ENCODE measurements around the gene CR1L. TPM values are rescaled to one million over a fixed set of nuclear protein-coding genes. Genes with fewer than 3 reads are reported as not detected.
"Not testable (repeated sequence)": the region's sequence is repeated elsewhere in the genome, so short reads cannot be mapped to it uniquely, and the experiment has no call there.

The CR1L gene
- polyA plus RNA-seq, 1 donor = 0.45 TPM

DNA sequence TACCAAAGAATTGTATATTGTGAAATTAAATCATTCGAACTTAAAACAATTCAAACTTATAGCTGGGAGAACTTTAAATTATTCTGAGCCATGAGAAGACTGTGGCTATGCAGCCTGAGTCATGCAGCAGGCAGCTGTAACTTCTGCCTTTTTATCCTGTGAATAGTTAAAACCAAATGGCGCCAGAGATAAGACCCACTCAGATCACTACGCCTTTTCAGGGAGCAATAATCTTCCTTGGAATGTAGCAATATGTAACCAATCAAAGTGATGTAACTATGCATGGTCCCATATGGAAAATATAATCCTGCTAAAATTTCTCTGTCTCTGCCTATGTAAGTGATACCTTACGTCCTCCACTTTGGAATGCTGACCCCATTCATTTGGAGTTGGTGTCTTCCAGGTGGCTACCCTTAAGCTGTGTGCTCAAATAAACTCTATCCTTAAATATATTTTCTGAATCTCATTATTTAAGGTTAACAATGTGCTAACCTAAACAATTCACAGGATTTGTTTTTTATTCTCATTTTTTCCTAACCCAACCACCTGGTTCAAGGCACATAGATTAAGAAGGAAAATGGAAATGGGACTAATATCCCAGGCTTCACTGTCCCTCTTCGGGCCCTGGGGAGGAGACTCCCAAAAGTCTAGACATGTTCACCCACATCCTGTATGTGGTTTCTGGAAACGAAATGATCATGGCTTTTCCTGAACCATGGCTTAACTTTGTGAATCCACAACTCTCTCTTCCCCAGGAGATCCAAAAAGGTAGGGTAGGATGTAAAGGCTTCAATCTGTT is 35.9 kb downstream of the CR1L start:
- H3K9me3 ChIP-seq (ENCODE audit: control insufficient read depth, low read depth, low read length); H3K4me1 ChIP-seq (ENCODE audit: control insufficient read depth, insufficient read depth, low read length); H3K27me3 ChIP-seq (ENCODE audit: control insufficient read depth, insufficient read depth, low read length); H3K4me3 ChIP-seq (ENCODE audit: low read length); H3K36me3 ChIP-seq (ENCODE audit: control insufficient read depth, insufficient read depth, low read length); H3K27ac ChIP-seq (ENCODE audit: low read length); DNase-seq: not testable (repeated sequence)
- WGBS (ENCODE audit: insufficient coverage, low lambda C conversion rate) = 100% methylated on average over 1 of the region's 6 CpGs

DNA sequence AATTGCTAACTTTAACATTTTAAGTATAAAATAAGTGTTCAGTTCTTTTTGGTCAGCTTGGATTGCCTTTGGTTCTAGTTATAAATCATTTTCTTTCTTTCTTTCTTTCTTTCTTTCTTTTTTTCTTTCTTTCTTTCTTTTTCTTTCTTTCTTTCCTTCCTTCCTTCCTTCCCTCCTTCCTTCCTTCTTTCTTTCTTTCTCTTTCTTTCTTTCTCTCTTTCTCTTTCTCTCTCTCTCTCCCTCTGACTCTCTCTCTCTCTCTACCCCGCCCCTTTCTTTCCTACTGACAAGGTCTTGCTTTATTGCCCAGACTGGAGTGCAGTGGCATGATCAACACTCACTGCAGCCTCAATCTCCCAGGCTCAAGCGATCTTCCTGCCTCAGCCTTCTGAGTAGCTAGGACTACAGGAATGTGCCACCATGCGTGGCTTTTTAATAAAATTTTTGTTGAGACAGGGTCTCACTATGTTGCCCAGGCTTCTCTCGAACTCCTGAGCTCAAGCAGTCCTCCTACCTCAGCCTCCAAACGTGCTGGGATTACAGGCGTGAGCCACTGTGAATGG is 38.0 kb downstream of the CR1L start:
- not testable (repeated sequence) for H3K4me1 ChIP-seq (ENCODE audit: control insufficient read depth, insufficient read depth, low read length); H3K27ac ChIP-seq (ENCODE audit: low read length); H3K4me3 ChIP-seq (ENCODE audit: low read length); DNase-seq; H3K36me3 ChIP-seq (ENCODE audit: control insufficient read depth, insufficient read depth, low read length); H3K9me3 ChIP-seq (ENCODE audit: control insufficient read depth, low read depth, low read length); H3K27me3 ChIP-seq (ENCODE audit: control insufficient read depth, insufficient read depth, low read length)
- WGBS (ENCODE audit: insufficient coverage, low lambda C conversion rate) = no CpG with 5 or more reads among the region's 6 CpGs

DNA sequence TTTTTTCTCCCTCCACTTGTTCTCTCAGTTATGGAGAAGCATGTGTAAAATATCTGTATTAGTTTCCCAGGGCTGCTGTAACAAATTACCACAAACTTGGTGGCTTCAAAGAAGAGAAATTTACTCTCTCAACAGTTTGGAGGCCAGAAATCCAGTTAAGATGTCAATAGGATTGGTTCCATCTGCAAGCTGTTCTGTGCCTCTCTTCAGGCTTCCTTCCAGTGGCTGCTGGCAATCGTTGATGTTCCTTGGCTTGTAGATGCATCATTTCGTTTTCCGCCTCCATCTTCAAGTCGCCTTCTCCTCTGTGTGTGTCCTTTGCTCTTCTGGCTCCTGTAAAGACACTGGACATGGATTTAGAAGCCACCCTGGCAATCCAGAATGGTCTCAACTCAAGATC is 45.6 kb downstream of the CR1L start:
- not testable (repeated sequence) for H3K27ac ChIP-seq (ENCODE audit: low read length); H3K4me3 ChIP-seq (ENCODE audit: low read length); H3K36me3 ChIP-seq (ENCODE audit: control insufficient read depth, insufficient read depth, low read length); H3K4me1 ChIP-seq (ENCODE audit: control insufficient read depth, insufficient read depth, low read length); H3K9me3 ChIP-seq (ENCODE audit: control insufficient read depth, low read depth, low read length); DNase-seq; H3K27me3 ChIP-seq (ENCODE audit: control insufficient read depth, insufficient read depth, low read length)
- WGBS (ENCODE audit: insufficient coverage, low lambda C conversion rate) = 100% methylated on average over 1 of the region's 4 CpGs

DNA sequence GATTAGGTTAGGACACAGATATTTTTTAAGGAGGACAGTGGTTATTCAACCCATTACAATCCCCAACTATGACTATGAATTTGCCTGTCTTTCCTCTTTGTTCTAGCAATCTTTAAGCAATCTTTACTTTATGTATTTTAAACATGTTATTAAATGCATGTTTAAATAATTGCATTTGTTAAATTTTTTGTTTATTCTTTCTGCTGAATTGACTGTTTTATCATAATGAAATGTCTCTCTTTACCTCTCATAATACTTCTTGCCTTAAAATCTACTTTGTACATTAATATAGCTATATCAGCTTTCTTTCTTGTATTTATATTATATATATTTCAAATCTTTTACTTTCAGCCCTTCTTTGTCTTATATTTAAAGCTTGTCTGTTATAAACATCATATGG is 46.1 kb downstream of the CR1L start:
- no peaks in the 10 kb centered on the region for H3K27me3 ChIP-seq (ENCODE audit: control insufficient read depth, insufficient read depth, low read length)
- no peak for DNase-seq
- H3K36me3 ChIP-seq (ENCODE audit: control insufficient read depth, insufficient read depth, low read length) = no peaks in the 10 kb centered on the region
- H3K9me3 ChIP-seq (ENCODE audit: control insufficient read depth, low read depth, low read length) = no peaks in the 10 kb centered on the region
- H3K4me3 ChIP-seq (ENCODE audit: low read length) = no peak overlapping the region
- no peaks in the 10 kb centered on the region for H3K4me1 ChIP-seq (ENCODE audit: control insufficient read depth, insufficient read depth, low read length)
- H3K27ac ChIP-seq (ENCODE audit: low read length) = no peak overlapping the region

GRCh38 chr1:207691841-207692240 is 46.9 kb downstream of the CR1L start:
- Histone ChIP-seq H3K27ac (ENCODE audit: low read length) (no peak overlapping the region), H3K4me1 (ENCODE audit: control insufficient read depth, insufficient read depth, low read length) (no peaks in the 10 kb centered on the region), H3K27me3 (ENCODE audit: control insufficient read depth, insufficient read depth, low read length) (no peaks in the 10 kb centered on the region), H3K9me3 (ENCODE audit: control insufficient read depth, low read depth, low read length) (no peaks in the 10 kb centered on the region), H3K4me3 (ENCODE audit: low read length) (no peak overlapping the region), H3K36me3 (ENCODE audit: control insufficient read depth, insufficient read depth, low read length) (no peaks in the 10 kb centered on the region)
- DNase-seq = no peak
- WGBS (ENCODE audit: insufficient coverage, low lambda C conversion rate) = 65% methylated on average over 4 of the region's 11 CpGs

DNA sequence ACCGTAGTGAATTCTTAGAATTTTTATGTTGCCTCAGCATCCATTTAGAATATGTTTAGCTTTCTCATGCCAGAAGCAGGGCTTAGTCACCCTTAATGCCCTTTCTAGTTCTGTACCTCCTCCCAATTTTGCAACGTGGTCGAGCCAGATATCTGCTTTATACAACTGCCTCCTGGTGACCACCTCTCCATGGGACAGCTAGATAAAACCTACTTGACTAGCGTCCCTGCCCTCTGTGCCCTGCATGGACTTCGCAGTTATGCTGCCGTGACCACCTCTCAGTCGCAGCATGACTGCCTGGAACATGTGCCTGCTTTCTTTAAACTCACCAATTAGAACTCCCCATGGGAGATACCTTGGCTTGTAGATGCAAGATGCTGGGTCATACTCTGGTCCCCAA is 47.4 kb downstream of the CR1L start:
- not testable (repeated sequence) for H3K4me1 ChIP-seq (ENCODE audit: control insufficient read depth, insufficient read depth, low read length); DNase-seq; H3K36me3 ChIP-seq (ENCODE audit: control insufficient read depth, insufficient read depth, low read length); H3K27ac ChIP-seq (ENCODE audit: low read length); H3K27me3 ChIP-seq (ENCODE audit: control insufficient read depth, insufficient read depth, low read length); H3K9me3 ChIP-seq (ENCODE audit: control insufficient read depth, low read depth, low read length); H3K4me3 ChIP-seq (ENCODE audit: low read length)
- no CpG with 5 or more reads among the region's 7 CpGs for WGBS (ENCODE audit: insufficient coverage, low lambda C conversion rate)

GRCh38 chr1:207695891-207696290 is 51.0 kb downstream of the CR1L start:
- no peaks in the 10 kb centered on the region for H3K9me3 ChIP-seq (ENCODE audit: control insufficient read depth, low read depth, low read length)
- no peaks in the 10 kb centered on the region for H3K36me3 ChIP-seq (ENCODE audit: control insufficient read depth, insufficient read depth, low read length)
- no CpG with 5 or more reads among the region's 2 CpGs for WGBS (ENCODE audit: insufficient coverage, low lambda C conversion rate)
- no peak overlapping the region for H3K27ac ChIP-seq (ENCODE audit: low read length)
- H3K4me1 ChIP-seq (ENCODE audit: control insufficient read depth, insufficient read depth, low read length) = no peaks in the 10 kb centered on the region
- H3K27me3 ChIP-seq (ENCODE audit: control insufficient read depth, insufficient read depth, low read length) = no peaks in the 10 kb centered on the region
- H3K4me3 ChIP-seq (ENCODE audit: low read length) = no peak overlapping the region
- no peak for DNase-seq

GRCh38 chr1:207698822-207699483 is 54.0 kb downstream of the CR1L start:
- H3K9me3 ChIP-seq (ENCODE audit: control insufficient read depth, low read depth, low read length) = no peaks in the 10 kb centered on the region
- H3K36me3 ChIP-seq (ENCODE audit: control insufficient read depth, insufficient read depth, low read length) = no peaks in the 10 kb centered on the region
- no peak overlapping the region for H3K27ac ChIP-seq (ENCODE audit: low read length)
- no peaks in the 10 kb centered on the region for H3K27me3 ChIP-seq (ENCODE audit: control insufficient read depth, insufficient read depth, low read length)
- no peak overlapping the region for H3K4me3 ChIP-seq (ENCODE audit: low read length)
- peak; percentile 14 to 34 for DNase-seq
- 100% methylated on average over 1 of the region's 4 CpGs for WGBS (ENCODE audit: insufficient coverage, low lambda C conversion rate)
- peaks cover 6% of the 10 kb centered on the region for H3K4me1 ChIP-seq (ENCODE audit: control insufficient read depth, insufficient read depth, low read length)

- H3K4me1 ChIP-seq (ENCODE audit: control insufficient read depth, insufficient read depth, low read length) = peaks cover 6% of the 10 kb centered on the region
- DNase-seq = peak; percentile 70 to 81
- no peaks in the 10 kb centered on the region for H3K9me3 ChIP-seq (ENCODE audit: control insufficient read depth, low read depth, low read length)
- H3K27me3 ChIP-seq (ENCODE audit: control insufficient read depth, insufficient read depth, low read length) = no peaks in the 10 kb centered on the region
- no peaks in the 10 kb centered on the region for H3K36me3 ChIP-seq (ENCODE audit: control insufficient read depth, insufficient read depth, low read length)
- no peak overlapping the region for H3K4me3 ChIP-seq (ENCODE audit: low read length)
- WGBS (ENCODE audit: insufficient coverage, low lambda C conversion rate) = 0% methylated on average over 1 of the region's 1 CpG
- H3K27ac ChIP-seq (ENCODE audit: low read length) = peak overlapping the region; percentile 26
These were observed 57.4 kb downstream of the CR1L start for GRCh38 chr1:207702317-207702716.

GRCh38 chr1:207703712-207704111 is 58.8 kb downstream of the CR1L start:
- DNase-seq = peak in 1 of 2 donors; percentile 41
- Histone ChIP-seq H3K4me3 (ENCODE audit: low read length) (no peak overlapping the region), H3K36me3 (ENCODE audit: control insufficient read depth, insufficient read depth, low read length) (no peaks in the 10 kb centered on the region), H3K9me3 (ENCODE audit: control insufficient read depth, low read depth, low read length) (no peaks in the 10 kb centered on the region), H3K27me3 (ENCODE audit: control insufficient read depth, insufficient read depth, low read length) (no peaks in the 10 kb centered on the region), H3K4me1 (ENCODE audit: control insufficient read depth, insufficient read depth, low read length) (peaks cover 6% of the 10 kb centered on the region), H3K27ac (ENCODE audit: low read length) (no peak overlapping the region)
- 100% methylated on average over 2 of the region's 5 CpGs for WGBS (ENCODE audit: insufficient coverage, low lambda C conversion rate)
